ENCODE data around the gene QARS1. TPM values are rescaled to one million over a fixed set of nuclear protein-coding genes. Genes with fewer than 3 reads are reported as not detected.
A peak's percentile ranks its signal among the peaks of the same experiment; 100 is the strongest.

QARS1 gene
- total RNA-seq, result 100 to 1,000 TPM; 150 to 166 TPM
- long read RNA-seq, transcript QARS-209 (23 exons, 2,362 nt), result minor isoform, 30 of 214 reads
- long read RNA-seq, transcript QARS-201 (24 exons, 2,827 nt), result major isoform, 130 of 214 reads
- long read RNA-seq, partial matches to known transcripts, result 27 of 214 reads
- long read RNA-seq, other reads (novel, unspliced or antisense), result 26 of 214 reads

GRCh38 chr3:49104427-49105291 lies at the start of gene QARS1:
Gene QARS1 (minus strand): TSS chr3:49104757. CDS start chr3:49104733, 24 bp downstream.
- DNase-seq, result peak; percentile 96
- intact Hi-C loops (cut with DNase I), result no loop called here
- peak; percentile 99 for ATAC-seq

GRCh38 chr3:49153349-49153912 lies 48.9 kb upstream of the QARS1 start:
- DNase-seq, result no peak
- intact Hi-C loops (cut with DNase I), result no loop called here
- ATAC-seq, result no peak

- ATAC-seq, result no peak
- intact Hi-C loops (cut with DNase I), result no loop called here
- DNase-seq, result no peak
These were observed 47.1 kb upstream of the QARS1 start for GRCh38 chr3:49151610-49152009.

DNA sequence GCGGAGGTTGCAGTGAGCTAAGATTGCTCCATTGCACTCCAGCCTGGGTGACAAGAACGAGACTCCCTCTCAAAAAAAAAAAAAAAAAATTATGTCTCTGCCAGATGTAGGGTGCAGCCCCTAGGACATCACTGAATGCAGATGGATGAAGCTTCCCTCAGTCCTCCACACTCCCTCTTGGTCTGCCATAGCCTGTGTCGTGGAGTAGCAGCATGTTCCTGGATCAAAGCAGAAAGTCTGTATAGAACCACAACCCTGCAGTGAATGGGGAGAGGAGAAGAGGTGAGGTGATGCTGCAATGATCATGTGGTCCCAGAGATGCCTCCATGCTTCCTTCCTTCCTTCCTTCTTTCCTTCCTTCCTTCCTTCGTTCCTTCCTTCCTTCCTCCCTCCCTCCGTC lies 43.6 kb upstream of the QARS1 start:
- intact Hi-C loops (cut with DNase I), result no loop called here
- ATAC-seq (no peak), DNase-seq (no peak)

DNA sequence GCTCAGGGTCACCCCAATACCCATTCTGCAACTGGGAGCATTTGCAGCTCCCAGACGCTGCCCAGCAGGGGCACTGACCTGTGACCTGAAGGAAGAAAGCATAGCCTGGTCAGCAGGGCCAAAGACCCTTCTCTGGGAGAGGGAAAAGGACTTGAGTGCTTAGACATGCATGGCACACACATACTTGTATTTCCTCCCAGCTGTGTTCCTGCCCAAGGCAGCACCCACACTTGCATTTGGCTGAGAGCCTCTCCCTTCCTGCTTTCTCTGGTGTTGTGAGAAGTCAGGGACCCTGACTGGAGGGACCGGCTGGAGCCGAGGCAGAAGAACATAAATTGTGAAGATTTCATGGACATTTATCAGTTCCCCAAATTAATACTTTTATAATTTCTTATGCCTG lies 35.5 kb upstream of the QARS1 start:
- DNase-seq, result no peak
- intact Hi-C loops (cut with DNase I), result no loop called here
- ATAC-seq, result no peak

DNA sequence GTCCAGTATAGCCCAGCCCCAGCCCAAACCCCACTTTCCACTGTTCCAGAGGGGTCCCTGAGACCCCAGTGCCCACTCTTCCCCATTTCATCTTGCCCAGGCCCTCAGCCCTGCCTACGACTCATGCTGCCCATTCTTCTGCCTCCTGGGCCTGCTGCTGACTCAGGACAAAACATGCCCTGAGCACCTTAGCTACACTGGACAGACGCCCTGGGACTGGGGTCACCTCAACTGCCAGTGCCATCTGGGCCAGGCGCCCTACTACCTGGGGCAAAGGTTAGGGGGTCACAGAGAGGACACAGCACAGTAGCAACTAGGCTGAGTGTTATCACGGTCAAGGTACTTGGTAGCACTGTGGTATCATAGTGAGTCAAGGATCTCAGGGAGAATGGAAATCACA lies 30.9 kb upstream of the QARS1 start:
- intact Hi-C loops (cut with DNase I), result no loop called here
- no peak for DNase-seq
- no peak for ATAC-seq

GRCh38 chr3:49134471-49135265 lies 30.1 kb upstream of the QARS1 start:
- no peak for DNase-seq
- intact Hi-C loops (cut with DNase I), result no loop called here
- ATAC-seq, result no peak

DNA sequence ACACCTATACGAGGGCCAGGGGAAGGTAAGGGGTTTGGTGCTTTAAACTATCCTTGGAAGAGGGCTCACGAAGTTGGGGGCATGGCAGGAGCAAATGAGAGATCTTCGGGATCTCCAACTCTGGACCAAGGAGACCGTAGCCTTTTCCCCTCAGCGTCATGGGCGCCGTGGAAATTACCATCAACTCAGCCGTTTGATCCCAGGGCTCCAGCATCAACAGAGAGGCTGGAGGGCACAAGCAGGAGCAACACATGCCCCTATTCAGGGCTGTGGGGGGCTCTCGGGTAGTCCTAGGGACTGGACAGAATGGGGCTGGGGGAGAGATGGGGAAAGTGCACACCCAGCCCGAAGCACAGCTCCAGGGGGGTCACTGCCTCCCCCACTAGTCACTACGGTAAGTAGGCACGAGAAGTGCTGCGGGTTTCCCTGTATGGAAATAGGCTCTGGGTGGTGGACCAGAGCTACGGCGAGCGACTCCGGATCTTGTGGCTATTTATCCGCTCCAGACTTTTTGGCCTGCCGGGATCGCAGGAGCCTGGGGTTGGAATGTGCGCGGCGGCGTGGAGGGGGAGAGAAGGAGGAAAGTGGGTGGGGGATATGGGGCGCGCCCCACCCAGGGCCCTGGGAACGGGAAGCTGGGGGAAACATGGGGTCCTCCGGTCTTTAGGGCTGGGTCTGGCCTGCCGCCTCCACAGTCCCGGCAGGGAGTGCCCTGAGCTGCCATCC lies 28.8 kb upstream of the QARS1 start:
- peak; percentile 87 to 89 for ATAC-seq
- peak; percentile 89 for DNase-seq
- intact Hi-C loops (cut with DNase I), result loop anchor here in 1 of 2 donors (1.0 kb wide), 1 partner anchor 39 kb away; the partner anchor contains the start of gene QRICH1

- ATAC-seq (peak; percentile 84 to 88), DNase-seq (peak; percentile 81)
- intact Hi-C loops (cut with DNase I), result loop anchor here in 1 of 2 donors (1.0 kb wide), 1 partner anchor 38 kb away; the partner anchor contains the start of gene QRICH1
These were observed 28.1 kb upstream of the QARS1 start, which contains the start of gene LAMB2 for GRCh38 chr3:49132437-49133225. Gene LAMB2 (minus strand): TSS chr3:49133050. CDS start chr3:49132867, 183 bp downstream.

GRCh38 chr3:49132073-49132436 lies 27.5 kb upstream of the QARS1 start:
- no peak for ATAC-seq
- DNase-seq, result no peak
- intact Hi-C loops (cut with DNase I), result no loop called here

DNA sequence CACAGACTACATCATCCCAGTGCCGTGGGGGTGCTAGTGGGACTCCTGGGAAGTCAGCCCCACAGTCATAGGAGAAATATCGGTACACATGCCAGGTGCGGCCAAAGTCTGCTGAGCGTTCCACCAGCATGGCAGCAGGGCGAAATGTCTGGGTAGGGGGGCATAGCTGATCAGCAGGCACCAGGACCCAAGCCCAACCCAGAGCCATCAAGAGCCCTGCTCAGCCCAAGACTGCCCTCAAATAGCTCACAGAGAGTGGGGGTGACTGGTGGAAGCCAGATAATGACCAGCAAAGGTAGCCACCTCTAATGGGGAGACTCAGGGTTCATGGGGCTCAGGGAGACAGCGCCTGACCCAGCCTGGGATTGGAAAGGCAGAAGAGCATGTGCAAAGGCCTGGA lies 27.0 kb upstream of the QARS1 start:
- intact Hi-C loops (cut with DNase I), result no loop called here
- ATAC-seq, result no peak
- DNase-seq, result no peak

GRCh38 chr3:49131040-49131439 lies 26.5 kb upstream of the QARS1 start:
- ATAC-seq (no peak), DNase-seq (no peak)
- intact Hi-C loops (cut with DNase I), result no loop called here

- no peak for ATAC-seq
- intact Hi-C loops (cut with DNase I), result no loop called here
These were observed 20.6 kb upstream of the QARS1 start for GRCh38 chr3:49124991-49125670.

GRCh38 chr3:49124203-49124602 lies 19.6 kb upstream of the QARS1 start:
- DNase-seq, result no peak

More at GRCh38 chr3:49124991-49125670, 20.6 kb upstream of the QARS1 start:
- no peak for DNase-seq

DNA sequence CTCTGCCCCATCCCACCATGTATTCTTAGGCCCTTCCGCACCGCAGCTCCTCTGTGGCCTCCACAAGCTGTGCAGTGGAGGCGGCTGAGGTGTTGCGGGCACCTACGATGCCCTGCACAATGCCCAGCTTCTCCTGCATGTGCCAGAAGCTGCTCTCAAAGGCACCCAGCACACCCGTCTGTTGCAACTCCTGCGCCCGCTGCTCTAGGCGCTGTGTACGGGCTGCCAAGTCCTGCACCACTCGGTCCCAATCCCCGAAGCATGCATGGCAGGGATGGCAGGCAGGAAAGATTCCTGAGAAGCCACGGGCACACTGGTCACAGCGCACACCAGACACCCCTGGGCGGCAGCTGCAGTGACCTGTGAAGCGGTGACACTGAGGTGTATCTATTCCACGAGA lies 19.1 kb upstream of the QARS1 start:
- intact Hi-C loops (cut with DNase I), result no loop called here
- ATAC-seq, result no peak

More at GRCh38 chr3:49124203-49124602, 19.6 kb upstream of the QARS1 start:
- no peak for ATAC-seq
- intact Hi-C loops (cut with DNase I), result no loop called here

GRCh38 chr3:49122886-49123545 lies 18.5 kb upstream of the QARS1 start:
- intact Hi-C loops (cut with DNase I), result no loop called here
- DNase-seq (no peak), ATAC-seq (no peak)

More for the DNA sequence above, 19.1 kb upstream of the QARS1 start:
- DNase-seq, result no peak

DNA sequence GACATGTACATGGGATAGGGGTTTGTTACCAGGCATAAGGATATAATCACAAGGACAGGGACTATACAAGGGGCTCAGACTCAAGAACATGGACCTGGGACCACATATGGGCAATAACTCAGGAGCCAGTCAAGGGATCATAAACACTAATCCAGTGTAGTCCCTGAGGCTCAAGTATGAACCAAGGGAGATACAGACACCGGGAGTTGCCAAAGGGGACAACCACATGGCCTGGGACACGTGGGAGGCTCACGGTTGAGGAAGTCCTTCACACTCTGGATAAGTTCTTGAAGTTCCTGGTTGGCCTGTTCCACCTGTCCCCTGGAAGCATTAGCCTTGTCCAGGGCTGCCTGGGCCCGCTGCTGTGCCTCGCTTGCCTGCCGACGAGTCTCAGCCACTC lies 17.9 kb upstream of the QARS1 start:
- intact Hi-C loops (cut with DNase I), result no loop called here
- DNase-seq, result no peak
- ATAC-seq, result no peak

All from left cardiac atrium (tissue), 4 donors.